D341Med (cell line): ENCODE data around the gene DNAJB13.

ENCODE experiments used
- DNase-seq: peaks from one replicate; pipeline ENCODE4 v3.0.0; 2012; ENCODE audit warnings: low spot score

The DNAJB13 gene

GRCh38 chr11:73951797-73952196, 971 bp downstream of the DNAJB13 start:
- no peak for DNase-seq

DNA sequence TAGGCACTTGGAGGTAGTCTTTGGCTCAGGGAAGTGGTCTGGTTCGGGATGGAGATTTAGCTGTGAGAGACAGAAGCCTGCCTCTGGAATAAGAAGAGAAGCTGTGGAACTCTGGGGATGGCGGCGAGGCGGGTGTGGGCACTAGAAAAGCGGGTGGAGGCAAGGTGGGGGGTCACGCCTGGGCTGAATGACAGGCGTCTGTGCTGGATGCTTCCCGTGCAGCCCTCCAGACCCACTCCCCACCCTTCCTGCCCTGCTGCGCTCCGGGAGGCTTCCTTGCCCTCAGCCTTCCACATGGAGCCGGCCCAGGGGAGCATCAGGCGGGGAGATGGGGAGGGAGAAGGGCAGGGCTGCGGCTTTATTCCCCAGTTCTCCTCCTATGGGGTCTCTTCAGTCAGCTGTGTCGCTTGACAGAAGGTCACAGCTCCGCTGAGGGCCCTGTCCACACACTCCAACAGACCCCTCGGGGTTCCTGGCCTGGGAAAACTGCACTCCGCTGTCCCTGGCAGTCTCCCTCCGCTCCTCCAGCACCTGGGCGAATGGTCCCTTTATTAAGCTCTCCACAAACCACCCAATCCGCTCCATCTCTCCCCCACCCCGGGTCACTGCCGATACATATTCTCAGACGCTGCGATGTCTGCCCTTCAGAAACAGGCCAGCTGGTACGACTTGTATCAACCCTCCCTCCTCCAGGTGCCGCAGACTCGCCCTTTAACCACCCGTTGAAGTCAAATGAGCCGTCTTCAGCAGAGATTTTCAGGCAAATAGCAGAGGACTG, 6.2 kb downstream of the DNAJB13 start:
- no peak for DNase-seq

- no peak for DNase-seq
Measured at GRCh38 chr11:73957654-73958361, 7.0 kb downstream of the DNAJB13 start.

GRCh38 chr11:73958521-73959141, 7.8 kb downstream of the DNAJB13 start:
- peak; percentile 61 for DNase-seq

- no peak for DNase-seq
Measured at GRCh38 chr11:73961321-73961720, 10.5 kb downstream of the DNAJB13 start.

DNA sequence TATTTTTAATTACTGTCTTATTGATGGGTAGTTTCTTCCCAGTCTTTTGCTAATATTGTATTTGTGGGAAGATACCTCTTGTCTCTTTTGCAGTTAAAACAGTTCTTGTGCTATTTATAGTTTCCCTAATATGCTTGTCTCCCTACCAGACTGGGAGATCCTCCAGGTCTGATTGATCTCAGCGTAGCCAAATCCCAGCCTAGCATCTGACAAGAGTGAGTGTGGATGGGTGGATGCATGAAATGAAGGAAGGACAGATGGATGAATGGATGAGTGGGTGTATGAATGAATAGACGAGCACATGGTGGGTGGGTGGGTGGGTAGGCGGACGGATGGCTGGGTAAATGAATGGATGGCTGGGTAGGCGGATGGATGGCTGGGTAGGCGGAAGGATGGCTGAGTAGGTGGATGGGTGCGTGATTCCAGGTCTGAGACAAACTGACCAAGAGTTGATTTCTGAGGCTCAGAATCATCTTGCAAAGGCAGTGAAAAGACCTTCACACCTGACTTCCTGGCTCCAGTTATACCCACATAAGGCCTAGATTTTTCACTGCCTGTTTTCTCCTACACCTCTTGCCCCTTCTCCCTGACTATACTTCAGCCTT, 11.4 kb downstream of the DNAJB13 start:
- DNase-seq = no peak

DNA sequence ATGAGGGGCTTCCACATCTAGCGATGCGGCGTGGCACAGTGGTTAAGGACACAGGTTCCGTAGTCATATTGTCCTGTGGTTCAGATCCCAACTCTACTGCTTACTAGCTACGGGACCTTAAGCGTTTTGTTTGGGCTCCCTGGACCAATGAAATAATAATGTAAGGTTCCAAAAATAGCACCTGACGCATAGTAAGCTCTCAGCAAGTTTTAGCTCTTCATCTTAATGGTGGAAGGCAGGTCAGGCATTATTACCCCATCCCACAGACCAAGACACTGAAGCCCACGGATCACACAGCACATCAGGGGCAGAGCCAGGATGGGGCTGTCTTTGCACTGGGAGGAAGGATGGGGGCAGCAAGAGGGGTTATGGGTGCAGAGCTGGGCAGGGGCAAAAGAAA, 13.0 kb downstream of the DNAJB13 start:
- DNase-seq = no peak

DNA sequence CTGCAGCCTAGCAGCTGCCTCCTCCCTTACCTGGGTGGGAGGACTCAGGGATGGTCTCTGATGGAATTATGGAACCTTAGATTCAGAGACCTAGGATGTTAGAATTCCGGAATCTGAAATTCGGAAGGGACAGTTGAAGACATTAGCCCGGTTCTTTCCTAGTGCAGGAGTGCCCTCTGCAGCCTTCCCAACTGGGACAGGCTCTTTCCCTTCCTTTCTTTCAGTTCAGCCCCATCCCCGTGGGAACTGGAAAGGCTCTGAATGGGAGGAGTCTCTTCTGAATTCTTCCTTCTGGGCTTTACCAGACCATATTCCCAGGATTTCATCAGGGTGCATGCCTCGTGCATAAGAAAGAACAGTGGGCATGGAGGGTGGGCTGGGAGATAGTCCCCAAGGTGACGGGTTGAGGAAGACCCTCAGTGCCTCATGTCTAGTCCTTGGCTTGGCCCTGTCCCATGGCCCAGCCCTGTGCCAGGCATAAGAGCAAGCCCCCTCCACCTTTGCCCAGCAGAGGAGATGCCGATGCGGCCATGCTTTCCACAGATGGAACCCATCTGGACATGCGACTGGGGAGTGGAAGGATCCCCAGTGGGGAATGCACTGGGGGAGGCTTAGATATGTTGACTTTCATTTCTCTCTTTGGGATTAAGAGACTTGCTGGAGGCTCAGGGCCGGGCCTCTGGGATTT, 14.4 kb downstream of the DNAJB13 start:
- no peak for DNase-seq

GRCh38 chr11:73965764-73966121, 14.9 kb downstream of the DNAJB13 start:
- DNase-seq = no peak

- DNase-seq = peak; percentile 28
Measured at GRCh38 chr11:73968356-73968966, 17.6 kb downstream of the DNAJB13 start.

DNA sequence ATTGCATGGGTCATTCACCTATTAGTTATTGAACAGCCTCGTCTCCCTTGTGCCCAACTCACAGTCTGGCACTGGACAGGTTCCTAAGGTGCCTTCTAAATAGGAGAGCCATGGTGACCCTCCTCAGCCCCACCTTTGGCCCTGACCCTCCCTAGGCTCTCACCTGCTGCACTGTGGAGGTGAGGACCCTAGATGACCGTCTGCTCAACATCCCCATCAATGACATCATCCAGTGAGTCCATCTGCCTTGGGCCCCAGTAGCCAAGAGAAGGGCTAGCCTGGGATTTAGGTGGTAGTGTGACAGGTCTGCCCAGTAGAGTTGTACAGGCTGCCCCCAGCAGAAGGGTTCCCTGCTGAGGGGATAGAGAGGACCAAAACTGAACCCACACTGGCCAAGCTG, 18.3 kb downstream of the DNAJB13 start:
- DNase-seq = peak; percentile 10

- DNase-seq = peak; percentile 25
Measured at GRCh38 chr11:73969991-73970800, 19.4 kb downstream of the DNAJB13 start.

- peak; percentile 11 for DNase-seq
Measured at GRCh38 chr11:73971175-73971719, 20.4 kb downstream of the DNAJB13 start.

- DNase-seq = no peak
Measured at GRCh38 chr11:73972187-73972586, 21.4 kb downstream of the DNAJB13 start.

DNA sequence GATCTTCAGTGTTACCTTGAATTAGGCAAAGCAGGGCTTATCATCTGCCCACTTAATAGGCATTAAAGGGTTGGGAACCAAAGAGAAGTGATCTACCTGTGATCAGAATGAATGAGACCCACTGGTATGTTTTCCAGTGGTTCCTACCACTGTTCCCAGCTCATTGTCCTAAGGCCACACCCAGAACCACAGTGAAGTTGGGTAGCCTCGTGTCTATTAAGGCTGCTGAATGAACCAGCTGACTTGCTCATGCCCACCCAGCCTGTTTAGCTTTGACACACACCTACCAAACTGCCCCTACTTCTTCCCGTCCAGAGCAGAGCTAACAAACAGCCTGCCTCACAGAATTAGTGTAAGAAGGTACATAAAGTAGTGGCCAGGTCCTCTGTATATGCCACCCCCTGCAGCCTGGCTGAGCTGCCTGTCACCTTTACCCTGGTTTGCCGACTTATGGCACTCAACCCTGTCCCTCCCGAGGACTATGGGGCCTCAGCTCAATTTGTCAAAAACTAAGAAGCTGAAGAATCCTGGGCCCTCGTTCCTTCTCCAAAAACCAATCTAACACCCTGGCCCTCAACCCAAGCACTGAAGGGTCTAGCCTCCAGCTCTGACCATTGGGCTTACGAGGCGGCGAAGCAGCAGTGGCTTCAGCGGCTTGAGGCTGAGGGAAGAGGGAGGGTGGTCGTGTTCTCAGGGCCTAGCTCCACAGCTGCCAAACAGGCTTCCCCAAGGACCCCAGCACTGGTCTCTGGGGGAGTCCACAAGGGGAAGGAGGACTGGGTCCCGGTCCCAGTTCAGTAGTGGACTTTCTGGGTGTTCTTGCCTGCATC, 22.0 kb downstream of the DNAJB13 start:
- peak; percentile 11 for DNase-seq

- no peak for DNase-seq
Measured at GRCh38 chr11:73974604-73975478, 24.0 kb downstream of the DNAJB13 start.

GRCh38 chr11:73975479-73975757, 24.6 kb downstream of the DNAJB13 start:
- DNase-seq = no peak

GRCh38 chr11:73976451-73977151, 25.8 kb downstream of the DNAJB13 start:
- no peak for DNase-seq
